Epithelial cell of esophagus (primary cell): ENCODE measurements around the gene TPSAB1.

Source experiments
- DNase-seq: peaks from one replicate; pipeline ENCODE4 v3.0.0; 2010; ENCODE audit warnings: low read depth
- H3K4me3 ChIP-seq: 2 replicates; pipeline ENCODE4 v1.5.1; 2011; ENCODE audit warnings: mild to moderate bottlenecking, low read length, control low read depth
- CTCF ChIP-seq: IDR thresholded peaks from 2 replicates; pipeline ENCODE4 v1.5.1; 2011; ENCODE audit warnings: low read depth, mild to moderate bottlenecking, low read length, control low read depth, inconsistent platforms; ENCODE audit not compliant: insufficient read depth; ENCODE audit errors: missing control alignments

Gene TPSAB1

GRCh38 chr16:1288813-1289476 lies 48.4 kb downstream of the TPSAB1 start:
- DNase-seq = no peak
- TF ChIP-seq CTCF = no peak
- H3K4me3 ChIP-seq = no peak overlapping the region

- TF ChIP-seq CTCF = no peak
- DNase-seq = no peak
- H3K4me3 ChIP-seq = no peak overlapping the region
Measured at GRCh38 chr16:1289477-1289866, 49.0 kb downstream of the TPSAB1 start.

- no peak for DNase-seq
- TF ChIP-seq CTCF = no peak
- no peak overlapping the region for H3K4me3 ChIP-seq
Measured at GRCh38 chr16:1290063-1290501, 49.6 kb downstream of the TPSAB1 start.

GRCh38 chr16:1290860-1291575 lies 50.5 kb downstream of the TPSAB1 start:
- no peak for TF ChIP-seq CTCF
- DNase-seq = no peak
- no peak overlapping the region for H3K4me3 ChIP-seq

- DNase-seq = no peak
- no peak for TF ChIP-seq CTCF
- no peak overlapping the region for H3K4me3 ChIP-seq
Measured at GRCh38 chr16:1291576-1291974, 51.1 kb downstream of the TPSAB1 start.
